ENCODE data around the gene BUB1.

GRCh38 chr2:110655701-110656100 is 22.2 kb downstream of the BUB1 start:
- TF ChIP-seq CTCF (IDR thresholded peaks at IDR 0.05 in 8 of 11, conservative IDR thresholded peaks at IDR 0.05 in 3 of 11) (no peak), POLR2AphosphoS5 (IDR thresholded peaks at IDR 0.05) (no peak), POLR2A (IDR thresholded peaks at IDR 0.05) (no peak)
